Right atrium auricular region (tissue), 2 donors: ENCODE measurements around the gene MOK. TPM values are rescaled to one million over a fixed set of nuclear protein-coding genes. Genes with fewer than 3 reads are reported as not detected.
A peak's percentile ranks its signal among the peaks of the same experiment; 100 is the strongest.

Source experiments
- DNase-seq: peaks from one replicate; pipeline ENCODE4 v3.0.0-alpha.2; 2019; ENCODE audit warnings: low spot score
- H3K27ac ChIP-seq, 2 donors: fragments of 200-600 bp; sonication (generic); 1 replicate in 1 of 2; 2 replicates in 1 of 2; pipeline ENCODE4 v1.5.1; 2016 to 2019
- H3K27me3 ChIP-seq, 2 donors: fragments of 200-600 bp; sonication (generic); one replicate each; pipeline versions ENCODE4 v1.5.1 to v1.6.0; 2017 to 2019
- H3K36me3 ChIP-seq: fragments of 200-600 bp; sonication (generic); one replicate; pipeline ENCODE4 v1.5.1; 2016
- H3K4me1 ChIP-seq, 2 donors: fragments of 200-600 bp; sonication (generic); one replicate each; pipeline versions ENCODE4 v1.5.1 to v1.6.0; 2017 to 2019
- H3K4me3 ChIP-seq, 2 donors: fragments of 200-600 bp; sonication (generic); 1 replicate in 1 of 2; 2 replicates in 1 of 2; pipeline ENCODE4 v1.5.1; 2017 to 2019; ENCODE audit warnings: mild to moderate bottlenecking in 1 of 2, moderate library complexity in 1 of 2
- H3K9me3 ChIP-seq, 2 donors: fragments of 200-600 bp; sonication (generic); one replicate each; pipeline ENCODE4 v1.5.1; 2019
- CTCF ChIP-seq, 2 donors: fragments of 200-600 bp; sonication (generic); IDR thresholded peaks; one replicate each; pipeline ENCODE4 v1.5.1; 2019; ENCODE audit warnings: antibody characterized with exemption in 2 of 2
- total RNA-seq, 2 donors: library from RNA; depleted of rRNA; stranded (reverse); fragments of >200 nt; gene quantifications; one replicate each; pipeline ENCODE4 v1.1.0, GENCODE V29; 2016

The MOK gene
- total RNA-seq, 2 donors from 2014 or later: 10.1 to 22.9 TPM

- Histone ChIP-seq H3K36me3 (peaks cover 8% of the 10 kb centered on the region), H3K4me3 (no peak overlapping the region), H3K9me3 (no peaks in the 10 kb centered on the region), H3K27me3 (no peaks in the 10 kb centered on the region), H3K4me1 (peaks cover 0 to 43% of the 10 kb centered on the region in 2 donors), H3K27ac (peak overlapping the region; percentile 77 to 80)
- DNase-seq: no peak
- TF ChIP-seq CTCF (IDR thresholded peaks at IDR 0.05): no peak
These were observed 89.9 kb downstream of the MOK start for GRCh38 chr14:102215071-102215470.

- H3K4me3 ChIP-seq: no peak overlapping the region
- H3K27ac ChIP-seq: peak overlapping the region in 1 of 2 donors; percentile 80
- no peak for DNase-seq
- peaks cover 14% of the 10 kb centered on the region for H3K36me3 ChIP-seq
- no peaks in the 10 kb centered on the region for H3K27me3 ChIP-seq
- peaks cover 0 to 49% of the 10 kb centered on the region in 2 donors for H3K4me1 ChIP-seq
- no peaks in the 10 kb centered on the region for H3K9me3 ChIP-seq
- no peak for TF ChIP-seq CTCF (IDR thresholded peaks at IDR 0.05)
These were observed 90.8 kb downstream of the MOK start for GRCh38 chr14:102213984-102214658.

- H3K36me3 ChIP-seq: peaks cover 19% of the 10 kb centered on the region
- DNase-seq: no peak
- peaks cover 0 to 43% of the 10 kb centered on the region in 2 donors for H3K4me1 ChIP-seq
- no peak overlapping the region for H3K27ac ChIP-seq
- no peaks in the 10 kb centered on the region for H3K9me3 ChIP-seq
- H3K27me3 ChIP-seq: no peaks in the 10 kb centered on the region
- TF ChIP-seq CTCF (IDR thresholded peaks at IDR 0.05): no peak
- H3K4me3 ChIP-seq: no peak overlapping the region
These were observed 91.5 kb downstream of the MOK start for GRCh38 chr14:102213470-102213869.

GRCh38 chr14:102212845-102213244, 92.1 kb downstream of the MOK start:
- peaks cover 0 to 36% of the 10 kb centered on the region in 2 donors for H3K4me1 ChIP-seq
- no peaks in the 10 kb centered on the region for H3K9me3 ChIP-seq
- H3K4me3 ChIP-seq: no peak overlapping the region
- DNase-seq: no peak
- TF ChIP-seq CTCF (IDR thresholded peaks at IDR 0.05): no peak
- no peaks in the 10 kb centered on the region for H3K27me3 ChIP-seq
- no peak overlapping the region for H3K27ac ChIP-seq
- peaks cover 25% of the 10 kb centered on the region for H3K36me3 ChIP-seq

- DNase-seq: no peak
- Histone ChIP-seq H3K9me3 (no peaks in the 10 kb centered on the region), H3K4me1 (peaks cover 0 to 32% of the 10 kb centered on the region in 2 donors), H3K4me3 (no peak overlapping the region), H3K27me3 (no peaks in the 10 kb centered on the region), H3K36me3 (peaks cover 25% of the 10 kb centered on the region), H3K27ac (no peak overlapping the region)
- TF ChIP-seq CTCF (IDR thresholded peaks at IDR 0.05): no peak
These were observed 92.6 kb downstream of the MOK start for GRCh38 chr14:102212356-102212755.

- no peaks in the 10 kb centered on the region for H3K9me3 ChIP-seq
- DNase-seq: no peak
- peaks cover 25% of the 10 kb centered on the region for H3K36me3 ChIP-seq
- H3K4me1 ChIP-seq: peaks cover 0 to 21% of the 10 kb centered on the region in 2 donors
- no peaks in the 10 kb centered on the region for H3K27me3 ChIP-seq
- no peak for TF ChIP-seq CTCF (IDR thresholded peaks at IDR 0.05)
- no peak overlapping the region for H3K4me3 ChIP-seq
- H3K27ac ChIP-seq: no peak overlapping the region
These were observed 93.7 kb downstream of the MOK start for GRCh38 chr14:102211240-102211639.
